K562 (cell line): ENCODE data around the gene PRKD2. TPM values are rescaled to one million over a fixed set of nuclear protein-coding genes. Genes with fewer than 3 reads are reported as not detected.

Experiments
- ATAC-seq: fragments of 200-7000 bp; cut with Tn5 transposase; 3 replicates; pipeline ENCODE4 v1.9.1; 2020; ENCODE audit warnings: moderate library complexity
- BruUV-seq: library from RNA; stranded (reverse); fragments of 400-500 nt; replicated peaks from 2 replicates; lab custom pipeline; 2021; lab: Mats Ljungman, UMichigan
- CTCF ChIA-PET: fragments of 300-600 bp; formaldehyde crosslinking; extraction: SDS; loops from one replicate; lab custom pipeline; 2021; ENCODE audit warnings: low intra/inter-chr PET ratio; lab: Yijun Ruan, JAX
- POLR2A ChIA-PET: fragments of 300-600, 350-650 bp; sonication (Branson Sonifier 250); formaldehyde crosslinking; extraction: SDS; loops from one replicate; lab custom pipeline; 2021; ENCODE audit warnings: antibody characterized with exemption, inconsistent platforms; lab: Yijun Ruan, JAX
- DNase-seq, 4 experiments: peaks; one replicate each; pipeline versions ENCODE4 v3.0.0 to v3.0.0-alpha.2; 2011 to 2018; ENCODE audit warnings: low spot score in 3 of 4, mixed read lengths in 3 of 4; ENCODE audit errors: extremely low read depth in 1 of 4
- FAIRE-seq: peaks from 2 replicates; lab custom pipeline; 2011; peaks lifted over from hg19 to GRCh38; lab: Jason Lieb, UNC
- H2AFZ ChIP-seq: 2 replicates; pipeline ENCODE4 v1.6.0; 2011; ENCODE audit warnings: low read depth, low read length, control low read depth, inconsistent platforms
- H3K27ac ChIP-seq: fragments of 200-600 bp; 3 replicates; pipeline ENCODE4 v1.8.0; 2011; ENCODE audit warnings: low read depth, mild to moderate bottlenecking, control low read depth, inconsistent platforms, low read length, moderate library complexity, mixed read lengths; ENCODE audit errors: extremely low read depth
- H3K27me3 ChIP-seq, 2 experiments: fragments of 300-600 bp in 1 of 2; 2 replicates in 1 of 2; 3 replicates in 1 of 2; pipeline versions ENCODE4 v1.6.0 to v1.8.0; 2011; ENCODE audit warnings: inconsistent platforms in 2 of 2, low read length in 2 of 2, mild to moderate bottlenecking in 1 of 2, mixed read lengths in 1 of 2, moderate library complexity in 1 of 2; ENCODE audit not compliant: control insufficient read depth in 2 of 2, insufficient read depth in 2 of 2
- H3K36me3 ChIP-seq: fragments of 300-600 bp; 3 replicates; pipeline ENCODE4 v1.8.0; 2011; ENCODE audit warnings: mild to moderate bottlenecking, low read length, inconsistent platforms; ENCODE audit not compliant: control insufficient read depth, insufficient read depth
- H3K4me1 ChIP-seq, 2 experiments: fragments of 200-600 bp in 1 of 2; replicated peaks in 1 of 2; 2 replicates in 1 of 2; 3 replicates in 1 of 2; pipeline versions ENCODE4 v1.5.1 to v1.8.0; 2011; ENCODE audit warnings: inconsistent platforms in 2 of 2, low read length in 2 of 2, mild to moderate bottlenecking in 1 of 2, mixed read lengths in 1 of 2, moderate library complexity in 1 of 2; ENCODE audit not compliant: control insufficient read depth in 2 of 2, insufficient read depth in 2 of 2
- H3K4me2 ChIP-seq: 2 replicates; pipeline ENCODE4 v1.6.1; 2011; ENCODE audit warnings: low read length, control low read depth, inconsistent platforms, mixed read lengths; ENCODE audit not compliant: insufficient read depth
- H3K4me3 ChIP-seq: fragments of 200-600 bp; sonication (generic), shearing (Covaris generic); 2 replicates; pipeline ENCODE4 v1.5.1; 2016; ENCODE audit warnings: control low read depth, inconsistent platforms
- H3K79me2 ChIP-seq: fragments of 200-600 bp; 3 replicates; pipeline ENCODE4 v1.8.0; 2011; ENCODE audit warnings: low read length, inconsistent platforms; ENCODE audit not compliant: control insufficient read depth, insufficient read depth
- H3K9ac ChIP-seq, 2 experiments: 2 replicates each; pipeline versions ENCODE4 v1.6.0 to v1.6.1; 2011; ENCODE audit warnings: low read depth in 2 of 2, low read length in 2 of 2, control low read depth in 1 of 2, inconsistent platforms in 1 of 2, mild to moderate bottlenecking in 1 of 2, mixed read lengths in 1 of 2; ENCODE audit not compliant: insufficient read depth in 1 of 2
- H3K9me1 ChIP-seq: one replicate; pipeline ENCODE4 v1.6.0; 2011; ENCODE audit warnings: inconsistent platforms, mild to moderate bottlenecking, low read length, moderate library complexity; ENCODE audit not compliant: control insufficient read depth, insufficient read depth
- H3K9me3 ChIP-seq: replicated peaks from 2 replicates; pipeline ENCODE4 v1.5.1; 2011; ENCODE audit warnings: low read depth, low read length, inconsistent platforms; ENCODE audit not compliant: control insufficient read depth, insufficient read depth
- H4K20me1 ChIP-seq: replicated peaks from 2 replicates; pipeline ENCODE4 v1.6.1; 2011; ENCODE audit warnings: low read length, inconsistent platforms, mixed read lengths; ENCODE audit not compliant: control insufficient read depth, insufficient read depth
- DIDO1 ChIP-seq: fragments of 450-650 bp; IDR thresholded peaks from 2 replicates; pipeline ENCODE4 v1.6.1; 2016; ENCODE audit warnings: low read depth, missing biosample characterization, missing genetic modification characterization
- ETV1 ChIP-seq: fragments of 450-650 bp; conservative IDR thresholded peaks from 2 replicates; pipeline ENCODE4 v1.6.1; 2016; ENCODE audit warnings: missing genetic modification characterization, control low read depth, low read depth, missing compliant biosample characterization
- ILF3 ChIP-seq: fragments of 450-650 bp; IDR thresholded peaks from 2 replicates; pipeline ENCODE4 v1.6.1; 2018; ENCODE audit warnings: antibody characterized with exemption, mild to moderate bottlenecking, moderate library complexity, borderline replicate concordance
- MAZ ChIP-seq, 2 experiments: fragments of 450-650 bp in 1 of 2; sonication (generic) in 1 of 2; formaldehyde crosslinking; IDR thresholded peaks in 1 of 2; conservative IDR thresholded peaks in 1 of 2; 2 replicates each; pipeline versions ENCODE4 v1.4.0 to v1.5.0; 2020; ENCODE audit warnings: mild to moderate bottlenecking in 1 of 2, missing genetic modification reagents in 1 of 2
- NFRKB ChIP-seq: fragments of 450-650 bp; IDR thresholded peaks from 2 replicates; pipeline ENCODE4 v1.6.1; 2016; ENCODE audit warnings: low read depth
- U2AF2 ChIP-seq: fragments of 200-400 bp; formaldehyde crosslinking; optimal IDR thresholded peaks from 2 replicates; pipeline ENCODE3; 2017; ENCODE audit warnings: low read depth, mild to moderate bottlenecking, low read length
- ZNF217 ChIP-seq: sonication (generic); formaldehyde crosslinking; IDR thresholded peaks from 2 replicates; pipeline ENCODE4 v1.8.0; 2022; ENCODE audit warnings: mild to moderate bottlenecking, missing genetic modification reagents
- WGBS: fragments of 100-300 bp; shearing (Covaris generic); methylation state at CpG from one replicate; pipeline ENCODE4 v1.1.6; 2016; ENCODE audit warnings: low coverage, mixed read lengths; ENCODE audit not compliant: insufficient coverage; ENCODE audit errors: missing lambda C conversion rate; 5-methylcytosine and 5-hydroxymethylcytosine counted together
- in situ Hi-C: fragments of 300-500 bp; cut with MboI; formaldehyde crosslinking; loops from 4 replicates; pipeline ENCODE4 v1.15.0; 2018; ENCODE audit warnings: inconsistent platforms, mixed read lengths
- intact Hi-C: fragments of 100-400 bp; cut with micrococcal nuclease; formaldehyde crosslinking; loops from 2 replicates; pipeline ENCODE4 v1.14.2; 2022
- polyA plus RNA-seq, 8 experiments: library from polyadenylated mRNA; depleted of rRNA in 4 of 8; stranded (reverse) in 5 of 8; unstranded in 3 of 8; fragments of >200 nt; fragmentation: Nextera tagmentation in 2 of 8; fragmentation: Illumina TruSeq in 1 of 8; extraction: Ambion mirVana in 2 of 8; extraction: Trizol in 1 of 8; gene quantifications; 2 replicates each; pipeline versions ENCODE4 v1.2.1 to v1.2.3, GENCODE V29; 2011 to 2014; ENCODE audit warnings: inconsistent platforms in 1 of 8, missing spikeins in 1 of 8
- total RNA-seq, 7 experiments: library from RNA; depleted of rRNA in 6 of 7; stranded (reverse); fragments of >200 nt in 6 of 7; fragmentation: Illumina TruSeq in 2 of 7; extraction: Trizol in 2 of 7; gene quantifications; 2 replicates each; pipeline versions ENCODE4 v1.2.1 to v1.2.3, GENCODE V29; 2011 to 2021; ENCODE audit warnings: low replicate concordance in 1 of 7
- TF ChIP-seq, protein P1 (sequence below): fragments of 450-650 bp; IDR thresholded peaks from 2 replicates; pipeline ENCODE4 v1.6.1; 2016; ENCODE audit warnings: low read depth
- TF ChIP-seq, protein P2 (sequence below), 2 experiments: IDR thresholded peaks in 1 of 2; conservative IDR thresholded peaks in 1 of 2; 2 replicates each; pipeline ENCODE4 v1.6.1; 2016; ENCODE audit warnings: low read depth in 2 of 2, mild to moderate bottlenecking in 1 of 2, missing compliant biosample characterization in 1 of 2, missing genetic modification characterization in 1 of 2, moderate library complexity in 1 of 2

The PRKD2 gene
- total and polyA plus RNA-seq, 9 of the 15 experiments (the other 6 are each of a cell fraction or from before 2014, with no cell fraction given) = 1.8 to 60.0 (median 15.0) TPM

DNA sequence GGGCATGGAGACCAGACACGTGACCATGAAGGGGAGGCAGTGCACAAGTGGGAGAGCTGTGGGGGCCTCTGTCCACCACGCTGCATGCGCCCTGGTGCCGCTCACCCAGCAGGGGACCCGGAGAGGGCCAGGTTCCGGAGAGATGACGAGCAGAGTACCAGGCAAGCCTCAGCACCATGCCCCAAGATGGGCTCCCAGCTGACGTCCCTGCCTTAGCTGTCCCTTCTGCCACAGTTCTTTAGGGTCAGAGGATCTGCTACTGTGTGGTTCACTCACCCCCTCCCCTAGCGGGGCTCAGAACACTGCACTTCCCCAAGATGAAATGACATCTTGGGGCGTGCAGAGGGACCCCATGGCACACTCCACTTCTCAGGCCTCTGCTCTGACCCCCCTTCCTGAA is 9.6 kb upstream of the PRKD2 start:
- no peak for DNase-seq
- Histone ChIP-seq H3K9me1 (peaks cover 8% of the 10 kb centered on the region), H4K20me1 (peaks cover 32% of the 10 kb centered on the region), H3K36me3 (peaks cover 98% of the 10 kb centered on the region), H3K4me2 (no peak overlapping the region), H3K4me1 (peaks cover 15 to 67% of the 10 kb centered on the region in 2 experiments), H3K4me3 (no peak overlapping the region), H2AFZ (no peak overlapping the region), H3K27ac (no peak overlapping the region), H3K9ac (no peak overlapping the region), H3K9me3 (no peaks in the 10 kb centered on the region), H3K79me2 (peaks cover 36% of the 10 kb centered on the region), H3K27me3 (no peaks in the 10 kb centered on the region)
- no peak for ATAC-seq
- in situ Hi-C loops = no loop called here
- intact Hi-C loops = no loop called here
- 94% methylated on average over 10 of the region's 10 CpGs for WGBS
- CTCF ChIA-PET = no interaction called here
- POLR2A ChIA-PET = interaction anchor here (0.5 kb wide), 1 partner anchor 8 kb away, joined by 3 read pairs; no protein-coding TSS in a partner anchor
- no TSS peak for BruUV-seq
- no peak for FAIRE-seq
- TF ChIP-seq, protein P1, sequence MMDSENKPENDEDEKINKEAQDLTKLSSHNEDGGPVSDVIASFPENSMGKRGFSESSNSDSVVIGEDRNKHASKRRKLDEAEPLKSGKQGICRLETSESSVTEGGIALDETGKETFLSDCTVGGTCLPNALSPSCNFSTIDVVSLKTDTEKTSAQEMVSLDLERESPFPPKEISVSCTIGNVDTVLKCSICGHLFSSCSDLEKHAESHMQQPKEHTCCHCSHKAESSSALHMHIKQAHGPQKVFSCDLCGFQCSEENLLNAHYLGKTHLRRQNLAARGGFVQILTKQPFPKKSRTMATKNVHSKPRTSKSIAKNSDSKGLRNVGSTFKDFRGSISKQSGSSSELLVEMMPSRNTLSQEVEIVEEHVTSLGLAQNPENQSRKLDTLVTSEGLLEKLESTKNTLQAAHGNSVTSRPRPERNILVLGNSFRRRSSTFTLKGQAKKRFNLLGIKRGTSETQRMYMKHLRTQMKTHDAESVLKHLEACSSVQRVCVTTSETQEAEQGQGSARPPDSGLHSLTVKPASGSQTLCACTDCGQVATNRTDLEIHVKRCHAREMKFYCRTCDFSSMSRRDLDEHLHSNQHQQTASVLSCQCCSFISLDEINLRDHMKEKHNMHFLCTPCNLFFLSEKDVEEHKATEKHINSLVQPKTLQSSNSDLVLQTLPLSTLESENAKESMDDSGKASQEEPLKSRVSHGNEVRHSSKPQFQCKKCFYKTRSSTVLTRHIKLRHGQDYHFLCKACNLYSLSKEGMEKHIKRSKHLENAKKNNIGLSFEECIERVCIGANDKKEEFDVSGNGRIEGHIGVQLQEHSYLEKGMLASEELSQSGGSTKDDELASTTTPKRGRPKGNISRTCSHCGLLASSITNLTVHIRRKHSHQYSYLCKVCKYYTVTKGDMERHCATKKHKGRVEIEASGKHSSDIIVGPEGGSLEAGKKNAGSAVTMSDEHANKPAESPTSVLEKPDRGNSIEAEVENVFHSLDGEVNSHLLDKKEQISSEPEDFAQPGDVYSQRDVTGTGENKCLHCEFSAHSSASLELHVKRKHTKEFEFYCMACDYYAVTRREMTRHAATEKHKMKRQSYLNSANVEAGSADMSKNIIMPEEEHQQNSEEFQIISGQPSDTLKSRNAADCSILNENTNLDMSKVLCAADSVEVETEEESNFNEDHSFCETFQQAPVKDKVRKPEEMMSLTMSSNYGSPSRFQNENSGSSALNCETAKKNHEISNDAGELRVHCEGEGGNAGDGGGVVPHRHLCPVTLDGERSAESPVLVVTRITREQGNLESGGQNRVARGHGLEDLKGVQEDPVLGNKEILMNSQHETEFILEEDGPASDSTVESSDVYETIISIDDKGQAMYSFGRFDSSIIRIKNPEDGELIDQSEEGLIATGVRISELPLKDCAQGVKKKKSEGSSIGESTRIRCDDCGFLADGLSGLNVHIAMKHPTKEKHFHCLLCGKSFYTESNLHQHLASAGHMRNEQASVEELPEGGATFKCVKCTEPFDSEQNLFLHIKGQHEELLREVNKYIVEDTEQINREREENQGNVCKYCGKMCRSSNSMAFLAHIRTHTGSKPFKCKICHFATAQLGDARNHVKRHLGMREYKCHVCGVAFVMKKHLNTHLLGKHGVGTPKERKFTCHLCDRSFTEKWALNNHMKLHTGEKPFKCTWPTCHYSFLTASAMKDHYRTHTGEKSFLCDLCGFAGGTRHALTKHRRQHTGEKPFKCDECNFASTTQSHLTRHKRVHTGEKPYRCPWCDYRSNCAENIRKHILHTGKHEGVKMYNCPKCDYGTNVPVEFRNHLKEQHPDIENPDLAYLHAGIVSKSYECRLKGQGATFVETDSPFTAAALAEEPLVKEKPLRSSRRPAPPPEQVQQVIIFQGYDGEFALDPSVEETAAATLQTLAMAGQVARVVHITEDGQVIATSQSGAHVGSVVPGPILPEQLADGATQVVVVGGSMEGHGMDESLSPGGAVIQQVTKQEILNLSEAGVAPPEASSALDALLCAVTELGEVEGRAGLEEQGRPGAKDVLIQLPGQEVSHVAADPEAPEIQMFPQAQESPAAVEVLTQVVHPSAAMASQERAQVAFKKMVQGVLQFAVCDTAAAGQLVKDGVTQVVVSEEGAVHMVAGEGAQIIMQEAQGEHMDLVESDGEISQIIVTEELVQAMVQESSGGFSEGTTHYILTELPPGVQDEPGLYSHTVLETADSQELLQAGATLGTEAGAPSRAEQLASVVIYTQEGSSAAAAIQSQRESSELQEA = no peak
- no peak for TF ChIP-seq DIDO1 (tag)
- no peak for TF ChIP-seq ETV1
- TF ChIP-seq U2AF2 = no peak
- no peak for TF ChIP-seq MAZ (CRISPR knock-in tag; conservative IDR thresholded peaks at IDR 0.05 in 1 of 2, IDR thresholded peaks at IDR 0.05 in 1 of 2)
- TF ChIP-seq NFRKB = no peak
- TF ChIP-seq, protein P2, sequence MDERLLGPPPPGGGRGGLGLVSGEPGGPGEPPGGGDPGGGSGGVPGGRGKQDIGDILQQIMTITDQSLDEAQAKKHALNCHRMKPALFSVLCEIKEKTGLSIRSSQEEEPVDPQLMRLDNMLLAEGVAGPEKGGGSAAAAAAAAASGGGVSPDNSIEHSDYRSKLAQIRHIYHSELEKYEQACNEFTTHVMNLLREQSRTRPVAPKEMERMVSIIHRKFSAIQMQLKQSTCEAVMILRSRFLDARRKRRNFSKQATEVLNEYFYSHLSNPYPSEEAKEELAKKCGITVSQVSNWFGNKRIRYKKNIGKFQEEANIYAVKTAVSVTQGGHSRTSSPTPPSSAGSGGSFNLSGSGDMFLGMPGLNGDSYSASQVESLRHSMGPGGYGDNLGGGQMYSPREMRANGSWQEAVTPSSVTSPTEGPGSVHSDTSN (CRISPR knock-in tag; IDR thresholded peaks at IDR 0.05; ENCODE audit: low read depth) = no peak
- TF ChIP-seq, protein P2 (tag; conservative IDR thresholded peaks at IDR 0.05; ENCODE audit: low read depth) = no peak
- no peak for TF ChIP-seq ZNF217 (CRISPR knock-in tag)
- no peak for TF ChIP-seq ILF3
